Naive thymus-derived CD8-positive, alpha-beta T cell (primary cell): ENCODE data around the gene KICS2. TPM values are rescaled to one million over a fixed set of nuclear protein-coding genes. Genes with fewer than 3 reads are reported as not detected.
A peak's percentile ranks its signal among the peaks of the same experiment; 100 is the strongest.

Experiments
- ATAC-seq, 2 donors: fragments of 150-1000 bp; cut with Tn5 transposase in 1 of 2; sonication (Bioruptor Pico), chemical (Tn5 transposase) in 1 of 2; 1 replicate in 1 of 2; 2 replicates in 1 of 2; pipeline ENCODE4 v1.10.0; 2021; ENCODE audit warnings: mild to moderate bottlenecking in 2 of 2, moderate library complexity in 2 of 2
- POLR2A ChIA-PET: fragments of 350-600 bp; sonication (Branson Sonifier 250); formaldehyde crosslinking; loops from one replicate; lab custom pipeline; 2021; ENCODE audit warnings: antibody characterized with exemption; lab: Charles Lee
- DNase-seq, 10 donors: peaks; one replicate each; pipeline versions ENCODE4 v3.0.0 to v3.0.0-alpha.2; 2020 to 2022
- H3K27ac Mint-ChIP-seq, 10 donors: one replicate each; pipeline ENCODE4 v1.8.0; 2020 to 2022; ENCODE audit warnings: mild to moderate bottlenecking in 10 of 10, mixed read lengths in 10 of 10, moderate library complexity in 4 of 10, inconsistent platforms in 1 of 10
- H3K27me3 Mint-ChIP-seq, 5 donors: one replicate each; pipeline ENCODE4 v1.8.0; 2021 to 2022; ENCODE audit warnings: mixed read lengths in 5 of 5
- H3K36me3 Mint-ChIP-seq, 3 donors: one replicate each; pipeline ENCODE4 v1.8.0; 2020 to 2022; ENCODE audit warnings: mixed read lengths in 3 of 3, mild to moderate bottlenecking in 2 of 3, inconsistent platforms in 1 of 3
- H3K4me1 Mint-ChIP-seq, 4 donors: one replicate each; pipeline ENCODE4 v1.8.0; 2021 to 2022; ENCODE audit warnings: mixed read lengths in 4 of 4
- H3K4me3 Mint-ChIP-seq, 10 donors: one replicate each; pipeline ENCODE4 v1.8.0; 2020 to 2022; ENCODE audit warnings: mild to moderate bottlenecking in 10 of 10, mixed read lengths in 10 of 10, moderate library complexity in 6 of 10, inconsistent platforms in 1 of 10
- H3K9me3 Mint-ChIP-seq, 9 donors: one replicate each; pipeline ENCODE4 v1.8.0; 2020 to 2022; ENCODE audit warnings: mixed read lengths in 9 of 9, mild to moderate bottlenecking in 3 of 9, inconsistent platforms in 1 of 9, moderate library complexity in 1 of 9
- polyA plus RNA-seq, 3 donors: library from polyadenylated mRNA; unstranded; fragments of 300-500 nt; fragmentation: Illumina TruSeq; gene quantifications; one replicate each; pipeline ENCODE4 v1.2.3, GENCODE V29; 2021
- total RNA-seq, 8 experiments: library from RNA in 2 of 8; stranded (reverse) in 2 of 8; gene quantifications; one replicate each; pipeline ENCODE4 v1.2.3 and lab custom pipeline; 2021 to 2026

KICS2 gene
- total and polyA plus RNA-seq, 5 experiments from 2014 or later, result 9.8 to 25.3 (median 14.3) TPM

DNA sequence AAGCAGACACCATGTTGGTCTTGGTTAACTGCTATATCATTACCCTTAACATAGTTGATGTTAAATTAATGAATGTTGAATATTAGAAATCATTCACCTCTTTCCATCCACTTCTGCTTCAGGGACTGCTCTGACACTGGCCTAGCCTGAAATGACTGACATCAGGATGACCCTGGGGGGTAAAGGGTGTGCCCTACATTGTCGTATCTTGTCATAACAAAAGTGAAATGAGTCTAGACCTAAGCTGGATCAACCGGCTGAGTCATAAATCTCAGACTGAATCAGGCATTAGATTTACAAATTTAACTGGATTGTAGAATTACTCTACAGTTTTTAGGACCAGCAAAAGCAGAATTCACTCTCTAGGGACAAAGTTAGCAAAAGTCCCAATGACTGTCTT, 35.3 kb downstream of the KICS2 start:
- peaks cover 0 to 1% (median 0%) of the 10 kb centered on the region in 4 donors for H3K4me1 Mint-ChIP-seq
- no peak overlapping the region for H3K4me3 Mint-ChIP-seq
- H3K36me3 Mint-ChIP-seq, result peaks cover 8 to 38% (median 18%) of the 10 kb centered on the region in 3 donors
- DNase-seq (no peak), ATAC-seq (no peak)
- POLR2A ChIA-PET, result no interaction called here
- no peaks in the 10 kb centered on the region for H3K27me3 Mint-ChIP-seq
- H3K27ac Mint-ChIP-seq, result no peak overlapping the region
- H3K9me3 Mint-ChIP-seq, result peaks cover 0 to 3% (median 0%) of the 10 kb centered on the region in 9 donors

DNA sequence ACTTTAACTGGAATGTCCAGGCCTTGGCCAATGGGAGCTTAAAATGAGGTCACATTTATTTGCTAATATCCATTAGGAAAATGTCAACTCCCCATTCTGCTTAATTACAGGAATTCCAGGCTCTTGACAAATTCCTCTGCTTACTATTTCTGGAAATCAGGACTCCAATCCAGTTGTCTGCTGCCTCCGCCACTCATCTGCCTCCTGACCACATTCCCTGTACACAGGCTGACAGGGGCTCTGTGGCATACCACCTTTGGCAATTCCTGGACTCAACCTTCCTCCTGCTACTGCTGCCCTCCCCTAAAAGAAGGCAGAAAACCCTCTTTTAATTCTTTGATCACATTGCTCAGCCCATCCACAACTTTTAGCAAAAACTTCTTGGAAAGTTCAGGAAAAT, 37.9 kb downstream of the KICS2 start:
- Mint-ChIP-seq H3K4me1 (peaks cover 0 to 1% (median 0%) of the 10 kb centered on the region in 4 donors), H3K27me3 (no peaks in the 10 kb centered on the region), H3K9me3 (peaks cover 0 to 3% (median 0%) of the 10 kb centered on the region in 9 donors), H3K36me3 (peaks cover 8 to 29% (median 20%) of the 10 kb centered on the region in 3 donors), H3K27ac (no peak overlapping the region), H3K4me3 (no peak overlapping the region)
- no peak for DNase-seq
- POLR2A ChIA-PET, result no interaction called here
- no peak for ATAC-seq

DNA sequence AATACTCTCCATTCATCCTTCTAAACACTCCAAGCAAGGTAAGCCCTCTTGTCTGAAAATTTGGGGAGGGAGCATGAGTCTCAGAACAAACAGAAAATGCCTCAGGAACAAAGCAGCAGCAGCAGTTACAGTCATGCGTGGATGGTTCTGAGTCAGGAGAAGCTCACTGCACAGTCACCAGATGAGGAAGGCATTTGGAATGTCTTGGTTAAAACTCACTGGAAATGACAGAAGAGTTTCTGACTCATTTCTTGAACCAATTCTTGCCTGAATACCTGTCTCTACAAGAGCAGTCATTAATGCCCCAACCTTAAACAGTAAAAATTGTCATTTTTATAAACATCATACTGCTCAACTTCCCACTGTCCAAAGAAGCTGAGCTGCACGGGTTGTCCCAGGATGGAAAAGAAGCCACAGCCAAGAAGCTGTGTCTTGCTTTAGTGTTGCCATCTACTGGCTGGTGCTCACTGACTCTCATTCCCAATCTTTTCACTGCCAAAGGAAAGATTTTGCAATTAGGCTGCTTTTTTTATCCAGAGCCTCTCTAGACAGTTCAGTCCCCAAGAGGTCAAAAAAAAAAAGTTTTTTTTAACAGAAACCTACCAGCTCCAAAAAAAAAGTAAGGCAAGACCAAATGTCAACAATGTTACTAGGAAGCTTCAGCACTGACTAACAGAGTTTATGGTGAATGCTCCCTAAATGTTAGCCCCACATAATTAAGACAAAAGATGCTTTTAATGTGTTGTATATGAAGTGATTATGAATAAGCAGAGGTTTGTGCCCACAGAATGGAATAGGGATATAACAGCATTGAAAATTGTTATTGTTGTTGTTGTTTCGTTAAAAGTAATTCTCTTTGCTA, 40.4 kb downstream of the KICS2 start:
- Mint-ChIP-seq H3K9me3 (peaks cover 0 to 3% (median 0%) of the 10 kb centered on the region in 9 donors), H3K4me1 (peaks cover 0 to 3% (median 0%) of the 10 kb centered on the region in 4 donors)
- POLR2A ChIA-PET, result no interaction called here

DNA sequence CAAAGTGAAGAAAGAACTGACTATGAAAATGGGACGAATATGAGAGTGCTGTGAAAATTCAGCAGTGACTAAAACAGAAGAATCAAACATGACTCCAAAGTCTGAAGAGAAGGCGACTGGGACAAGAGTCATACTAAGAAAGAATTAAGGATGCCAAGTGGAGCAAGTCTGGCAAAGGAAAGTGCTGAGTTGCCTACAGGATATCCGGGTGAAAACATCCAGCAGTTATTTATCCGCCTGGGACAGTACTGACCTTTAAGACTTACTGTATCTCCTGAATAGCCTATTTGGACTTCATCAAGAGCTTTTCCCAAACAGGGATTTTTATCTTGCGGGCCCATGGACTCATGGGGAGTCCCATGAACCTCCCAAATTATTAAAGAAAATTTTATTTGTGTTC, 41.1 kb downstream of the KICS2 start:
- no peaks in the 10 kb centered on the region for H3K27me3 Mint-ChIP-seq
- H3K4me1 Mint-ChIP-seq, result peaks cover 0 to 3% (median 0%) of the 10 kb centered on the region in 4 donors
- H3K27ac Mint-ChIP-seq, result peak overlapping the region in 1 of 10 donors; percentile 3
- H3K9me3 Mint-ChIP-seq, result peaks cover 0 to 3% (median 0%) of the 10 kb centered on the region in 9 donors
- H3K4me3 Mint-ChIP-seq, result no peak overlapping the region
- H3K36me3 Mint-ChIP-seq, result peaks cover 8 to 23% (median 20%) of the 10 kb centered on the region in 3 donors
- no peak for DNase-seq
- POLR2A ChIA-PET, result no interaction called here
- ATAC-seq, result no peak

More for the DNA sequence above, 40.4 kb downstream of the KICS2 start:
- Mint-ChIP-seq H3K27me3 (no peaks in the 10 kb centered on the region), H3K36me3 (peaks cover 8 to 23% (median 20%) of the 10 kb centered on the region in 3 donors), H3K27ac (no peak overlapping the region), H3K4me3 (no peak overlapping the region)
- no peak for ATAC-seq
- no peak for DNase-seq

DNA sequence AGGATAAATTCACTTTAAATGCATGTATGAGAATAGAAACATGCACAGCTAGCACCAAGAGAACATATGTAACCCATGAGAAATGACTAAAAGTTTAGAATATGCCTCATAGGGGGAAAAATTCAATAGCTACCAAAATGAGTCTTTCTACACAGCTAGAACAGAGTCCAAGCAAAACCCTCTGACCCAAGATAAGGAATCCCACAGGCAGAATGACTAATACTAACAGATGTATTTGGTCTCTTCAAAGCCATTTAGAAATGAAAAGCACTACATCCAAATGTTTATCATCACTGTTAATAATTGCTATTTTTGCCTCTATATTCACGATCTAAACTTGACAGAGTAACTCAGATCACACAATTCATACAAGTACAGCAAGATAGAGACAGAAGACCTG, 44.0 kb downstream of the KICS2 start:
- H3K36me3 Mint-ChIP-seq, result peaks cover 4 to 13% (median 8%) of the 10 kb centered on the region in 3 donors
- H3K4me3 Mint-ChIP-seq, result no peak overlapping the region
- ATAC-seq (no peak), DNase-seq (no peak)
- peaks cover 0 to 2% (median 0%) of the 10 kb centered on the region in 9 donors for H3K9me3 Mint-ChIP-seq
- POLR2A ChIA-PET, result no interaction called here
- H3K27me3 Mint-ChIP-seq, result no peaks in the 10 kb centered on the region
- H3K4me1 Mint-ChIP-seq, result peaks cover 0 to 3% (median 0%) of the 10 kb centered on the region in 4 donors
- no peak overlapping the region for H3K27ac Mint-ChIP-seq

DNA sequence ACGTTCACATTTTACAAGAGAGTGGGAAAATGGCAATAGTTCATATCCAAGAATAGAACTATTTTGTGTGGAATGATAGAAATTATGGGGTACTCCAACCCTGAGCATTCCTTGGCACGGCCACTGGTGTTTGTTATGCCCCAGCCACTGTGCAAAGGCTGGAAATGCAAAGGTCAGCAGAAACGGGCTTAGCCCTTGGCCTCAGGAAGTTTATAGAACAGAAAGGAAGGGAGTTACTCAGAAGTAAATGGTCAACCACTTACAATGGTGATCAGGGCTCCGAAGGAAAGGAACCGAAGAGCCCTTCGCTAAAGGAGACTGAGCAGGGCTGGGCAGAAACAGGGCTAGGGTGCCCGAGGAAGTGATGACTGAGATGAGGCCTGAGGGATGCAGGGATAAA, 45.1 kb downstream of the KICS2 start:
- POLR2A ChIA-PET, result no interaction called here
- Mint-ChIP-seq H3K36me3 (peaks cover 0 to 10% (median 5%) of the 10 kb centered on the region in 3 donors), H3K4me3 (no peak overlapping the region), H3K27me3 (no peaks in the 10 kb centered on the region), H3K27ac (no peak overlapping the region), H3K9me3 (no peaks in the 10 kb centered on the region), H3K4me1 (peaks cover 0 to 3% (median 0%) of the 10 kb centered on the region in 4 donors)
- no peak for ATAC-seq
- no peak for DNase-seq

DNA sequence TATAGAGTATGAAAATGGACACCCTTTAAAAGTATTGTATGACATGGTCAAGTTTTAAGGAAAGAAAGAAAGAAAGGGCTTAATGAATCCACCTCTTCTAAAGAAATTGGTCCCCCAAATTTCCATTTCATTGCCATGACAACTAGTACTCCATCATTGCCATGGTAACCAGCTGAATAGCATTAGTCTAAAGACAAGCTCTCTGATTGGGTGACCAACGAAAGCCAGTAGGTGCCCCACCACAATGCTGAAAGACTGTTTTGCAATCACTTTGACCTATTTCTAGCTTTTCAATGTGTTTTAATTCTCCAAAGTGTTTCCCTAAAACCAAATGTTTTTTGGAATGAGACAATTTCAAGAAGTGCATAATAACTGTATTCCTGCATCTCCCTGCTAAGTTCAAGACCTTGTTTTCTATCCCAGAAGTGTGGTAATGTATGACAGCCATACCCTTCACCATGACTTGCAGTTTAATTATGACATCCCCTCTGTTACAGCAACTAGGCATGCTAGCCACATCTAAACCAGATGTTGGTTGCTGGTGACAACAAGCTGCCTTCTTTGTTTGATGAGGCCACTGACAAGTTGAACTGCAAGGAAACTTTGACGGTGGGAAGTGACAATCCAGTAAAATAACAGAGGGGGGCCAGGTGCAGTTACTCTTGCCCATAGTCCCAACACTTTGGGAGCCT, 46.7 kb downstream of the KICS2 start:
- Mint-ChIP-seq H3K27me3 (no peaks in the 10 kb centered on the region), H3K27ac (no peak overlapping the region), H3K4me3 (no peak overlapping the region), H3K4me1 (peaks cover 0 to 3% (median 0%) of the 10 kb centered on the region in 4 donors), H3K36me3 (peaks cover 0 to 7% (median 2%) of the 10 kb centered on the region in 3 donors), H3K9me3 (no peaks in the 10 kb centered on the region)
- no peak for DNase-seq
- POLR2A ChIA-PET, result no interaction called here
- no peak for ATAC-seq

DNA sequence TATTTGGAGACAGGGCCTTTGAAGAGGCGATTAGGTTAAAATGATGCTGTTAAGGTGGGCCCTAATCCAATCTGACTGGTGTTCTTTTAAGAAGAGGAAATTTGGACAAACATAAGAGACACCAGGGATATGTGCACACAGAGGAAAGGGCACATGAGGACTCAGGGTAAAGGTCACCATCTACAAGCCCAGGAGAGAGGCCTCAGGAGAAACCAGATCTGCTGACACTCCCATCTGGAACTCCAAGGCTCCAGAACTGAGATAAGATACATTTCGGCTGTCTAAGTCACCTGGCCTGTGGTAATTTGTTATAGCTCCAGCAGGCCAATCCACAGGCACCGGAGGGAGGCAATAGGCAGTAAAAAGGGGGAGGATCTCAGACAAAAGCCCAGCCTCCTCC, 48.6 kb downstream of the KICS2 start:
- H3K27ac Mint-ChIP-seq, result no peak overlapping the region
- POLR2A ChIA-PET, result no interaction called here
- no peaks in the 10 kb centered on the region for H3K27me3 Mint-ChIP-seq
- H3K36me3 Mint-ChIP-seq, result peaks cover 0 to 11% (median 10%) of the 10 kb centered on the region in 3 donors
- ATAC-seq, result no peak
- no peaks in the 10 kb centered on the region for H3K9me3 Mint-ChIP-seq
- peaks cover 0 to 3% (median 0%) of the 10 kb centered on the region in 4 donors for H3K4me1 Mint-ChIP-seq
- DNase-seq, result no peak
- H3K4me3 Mint-ChIP-seq, result no peak overlapping the region

Other genes starting within 250 kb of the KICS2 start
- not detected for gene C12orf56, start 168.5 kb upstream of the KICS2 start, total RNA-seq
- gene C12orf56, start 168.5 kb upstream of the KICS2 start, polyA plus RNA-seq, result under 1 TPM in 1 of 3 donors, not detected in 2; 0.08 TPM
- gene XPOT, start 182.1 kb upstream of the KICS2 start, total RNA-seq, result 100 to 1,000 TPM; 100 to 106 TPM
- 10 to 100 TPM; 23.6 to 35.8 (median 32.1) TPM for gene XPOT, start 182.1 kb upstream of the KICS2 start, polyA plus RNA-seq
- 10 to 100 TPM; 12.4 to 15.2 TPM for gene TBK1, start 229.8 kb upstream of the KICS2 start, total RNA-seq
- gene TBK1, start 229.8 kb upstream of the KICS2 start, polyA plus RNA-seq, result 1 to 10 TPM; 6.1 to 9.7 (median 6.6) TPM